ENCODE results near the gene HTRA3.

The HTRA3 gene

GRCh38 chr4:8250227-8250626 is 19.3 kb upstream of the HTRA3 start:
- DNase-seq = no peak

DNA sequence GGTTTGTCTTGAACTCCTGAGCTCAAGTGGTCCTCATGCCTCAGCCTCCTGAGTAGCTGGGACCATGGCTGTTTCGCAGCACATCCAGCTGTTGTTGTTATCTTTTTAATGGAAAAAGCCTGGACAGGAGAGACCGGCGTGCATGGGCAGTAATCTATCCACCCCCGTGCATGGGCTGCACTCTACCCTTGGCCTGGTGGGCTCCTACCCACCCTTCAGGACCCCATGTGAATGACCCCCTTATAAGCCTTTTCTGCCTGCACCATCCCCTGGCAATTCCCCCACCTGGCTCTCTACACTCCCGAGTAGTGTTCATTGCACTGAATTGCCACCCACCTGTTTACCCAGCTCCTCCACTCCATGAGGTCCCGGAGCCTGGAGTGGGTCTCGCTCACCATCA is 18.9 kb upstream of the HTRA3 start:
- DNase-seq = no peak

- DNase-seq = no peak
These were observed 18.3 kb upstream of the HTRA3 start for GRCh38 chr4:8251110-8251883.

GRCh38 chr4:8252301-8253173 is 17.0 kb upstream of the HTRA3 start:
- no peak for DNase-seq

- no peak for DNase-seq
These were observed 15.5 kb upstream of the HTRA3 start for GRCh38 chr4:8254076-8254475.

DNA sequence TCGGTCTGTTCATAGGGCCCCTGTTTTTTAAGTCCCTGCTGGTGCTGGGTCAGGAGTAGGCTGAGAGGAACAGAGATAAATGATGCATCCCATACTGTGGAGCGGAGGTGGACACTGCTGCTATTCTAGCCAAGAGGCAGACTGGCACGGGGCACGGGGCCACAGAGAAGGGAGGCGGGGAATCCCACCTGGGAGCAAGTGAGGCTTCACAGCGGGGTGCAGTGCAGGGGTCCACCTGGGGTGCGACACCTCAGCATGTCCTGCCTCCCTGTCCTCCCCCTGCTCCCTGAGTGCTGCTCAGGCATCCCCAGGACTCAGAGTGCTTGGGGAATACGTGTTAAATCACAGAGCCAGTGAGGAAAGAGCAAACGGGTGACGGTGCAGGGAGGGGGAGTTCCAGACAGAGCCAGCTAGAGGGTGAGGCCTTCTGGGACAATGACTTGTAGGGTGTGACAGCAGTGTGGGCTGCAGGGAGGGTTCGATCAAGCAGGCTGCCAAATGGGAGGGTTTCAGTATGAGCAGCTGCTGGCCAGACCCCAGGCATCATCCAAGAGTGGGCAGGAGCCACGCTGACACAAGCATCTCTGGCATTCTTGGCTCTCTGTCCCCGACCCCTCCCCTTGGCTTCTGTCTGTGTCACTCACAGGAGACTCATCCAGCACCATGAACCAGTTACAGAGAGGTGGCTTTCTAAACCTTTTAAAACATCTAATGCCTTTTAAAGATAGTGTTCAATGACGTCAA is 13.7 kb upstream of the HTRA3 start:
- DNase-seq = no peak

- no peak for DNase-seq
These were observed 11.7 kb upstream of the HTRA3 start for GRCh38 chr4:8257854-8258253.

DNA sequence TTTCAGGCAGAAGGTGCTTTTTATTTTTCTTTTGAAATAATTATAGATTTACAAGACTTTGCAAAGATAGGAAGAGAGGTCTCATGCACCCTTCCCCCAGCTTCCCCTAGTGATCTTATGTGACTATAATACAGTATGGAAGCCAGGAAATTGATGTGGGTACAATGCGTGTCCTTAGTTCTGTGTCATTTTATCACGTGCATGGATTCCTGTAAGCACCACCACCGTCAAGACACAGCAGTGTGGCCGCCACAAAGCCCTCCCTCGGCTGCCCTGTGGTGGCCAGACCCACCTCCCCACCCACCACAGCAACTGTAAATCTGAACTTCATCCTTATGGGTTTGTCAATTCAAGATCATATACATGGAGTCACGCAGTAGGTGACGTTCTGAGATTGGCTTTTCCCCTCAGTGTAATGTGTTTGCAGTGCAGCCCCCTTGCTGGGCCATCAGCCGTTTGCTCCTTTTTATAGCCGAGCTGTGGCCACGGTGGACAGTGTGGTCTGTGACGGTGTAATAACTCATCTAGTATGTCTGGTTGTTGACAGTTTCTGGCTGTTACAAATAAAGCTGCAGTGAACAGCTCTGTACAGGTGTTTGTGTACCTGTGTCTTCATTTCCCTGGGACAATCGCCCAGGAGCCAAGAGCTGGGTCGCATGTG is 10.9 kb upstream of the HTRA3 start:
- DNase-seq = no peak

DNA sequence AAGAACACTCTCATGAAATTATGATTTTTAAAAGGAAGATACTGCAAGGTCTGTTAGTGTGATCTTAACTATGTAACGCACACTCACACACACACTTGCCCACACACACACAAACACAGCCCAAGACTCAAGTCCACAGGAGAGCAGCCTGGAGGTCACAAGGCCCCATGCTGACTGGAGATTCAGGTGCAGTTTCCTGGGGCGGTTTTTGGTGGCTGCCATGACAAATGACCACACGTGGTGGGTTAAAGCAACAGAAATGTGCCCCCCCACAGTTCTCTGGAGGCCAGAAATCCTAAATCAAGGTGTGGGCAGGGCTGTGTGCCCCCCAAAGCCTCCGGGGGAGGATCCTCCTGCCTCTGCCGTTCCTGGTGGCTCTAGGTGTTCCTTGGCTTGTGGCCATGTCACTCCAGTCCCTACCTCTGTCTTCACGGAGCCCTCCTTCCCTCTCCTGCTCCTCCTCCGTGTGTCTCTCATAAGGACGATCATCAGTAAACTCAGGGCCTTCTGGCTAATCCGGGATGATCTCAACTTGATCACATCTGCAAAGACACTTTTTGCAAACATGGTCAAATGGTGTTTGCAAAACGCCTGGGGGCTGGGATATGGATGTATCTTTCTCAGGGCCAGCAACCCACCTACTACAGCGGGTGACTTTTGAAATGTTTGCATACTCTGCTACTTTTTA is 9.7 kb upstream of the HTRA3 start:
- no peak for DNase-seq

GRCh38 chr4:8260656-8261111 is 8.9 kb upstream of the HTRA3 start:
- no peak for DNase-seq

DNA sequence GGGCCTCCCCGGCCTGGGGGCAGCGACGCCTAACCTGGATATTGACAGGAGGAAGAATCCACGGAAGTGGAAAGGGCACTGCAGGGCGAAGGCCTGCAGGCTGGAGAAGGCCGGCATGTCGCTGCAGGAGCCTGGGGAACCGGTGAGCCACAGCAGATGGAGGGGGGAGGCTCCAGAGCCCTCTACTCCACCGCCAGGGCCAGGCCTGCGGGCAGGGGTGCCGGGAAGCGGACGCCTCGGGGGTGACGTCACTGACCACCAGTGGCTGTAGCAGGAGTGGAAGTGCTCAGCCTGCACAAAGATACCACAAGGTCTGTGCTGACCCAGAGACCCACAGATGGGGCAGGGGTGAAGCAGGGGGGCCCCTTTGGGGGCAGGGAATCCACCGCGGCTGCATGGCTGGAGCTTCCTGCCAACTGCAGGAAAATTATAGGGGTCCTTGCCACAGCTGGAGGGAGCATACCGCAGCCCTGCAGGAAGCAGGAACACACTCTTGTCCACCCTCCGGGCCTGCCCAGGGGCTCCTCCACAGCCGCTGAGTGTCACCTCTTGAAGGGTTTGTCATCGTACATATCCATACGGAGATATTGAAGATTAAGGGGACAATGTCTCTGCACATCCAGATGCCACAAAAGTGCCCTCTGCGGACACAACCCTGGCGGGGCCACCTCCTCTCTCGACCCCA is 7.6 kb upstream of the HTRA3 start:
- DNase-seq = no peak

GRCh38 chr4:8262637-8263322 is 6.8 kb upstream of the HTRA3 start:
- DNase-seq = no peak

- no peak for DNase-seq
These were observed 6.2 kb upstream of the HTRA3 start for GRCh38 chr4:8263397-8263796.

DNA sequence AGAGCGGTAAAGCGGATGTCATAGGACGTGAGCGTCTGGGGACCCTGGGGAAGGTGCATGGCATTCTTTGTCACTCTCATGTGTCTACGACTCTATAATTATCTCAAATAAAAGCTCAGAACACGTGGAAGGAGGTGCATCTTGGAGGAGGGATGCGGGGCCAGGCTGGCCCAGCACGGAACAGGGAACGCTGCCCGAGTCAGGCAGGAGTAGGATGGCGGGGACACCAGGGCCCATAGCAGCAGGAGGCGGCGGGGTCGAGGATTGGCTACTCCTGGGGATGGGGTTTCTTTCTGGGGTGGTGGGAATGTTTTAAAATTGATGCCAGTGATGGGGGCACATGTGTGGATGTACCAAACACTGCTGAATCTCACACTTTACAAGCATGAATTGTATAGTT is 5.4 kb upstream of the HTRA3 start:
- no peak for DNase-seq

DNA sequence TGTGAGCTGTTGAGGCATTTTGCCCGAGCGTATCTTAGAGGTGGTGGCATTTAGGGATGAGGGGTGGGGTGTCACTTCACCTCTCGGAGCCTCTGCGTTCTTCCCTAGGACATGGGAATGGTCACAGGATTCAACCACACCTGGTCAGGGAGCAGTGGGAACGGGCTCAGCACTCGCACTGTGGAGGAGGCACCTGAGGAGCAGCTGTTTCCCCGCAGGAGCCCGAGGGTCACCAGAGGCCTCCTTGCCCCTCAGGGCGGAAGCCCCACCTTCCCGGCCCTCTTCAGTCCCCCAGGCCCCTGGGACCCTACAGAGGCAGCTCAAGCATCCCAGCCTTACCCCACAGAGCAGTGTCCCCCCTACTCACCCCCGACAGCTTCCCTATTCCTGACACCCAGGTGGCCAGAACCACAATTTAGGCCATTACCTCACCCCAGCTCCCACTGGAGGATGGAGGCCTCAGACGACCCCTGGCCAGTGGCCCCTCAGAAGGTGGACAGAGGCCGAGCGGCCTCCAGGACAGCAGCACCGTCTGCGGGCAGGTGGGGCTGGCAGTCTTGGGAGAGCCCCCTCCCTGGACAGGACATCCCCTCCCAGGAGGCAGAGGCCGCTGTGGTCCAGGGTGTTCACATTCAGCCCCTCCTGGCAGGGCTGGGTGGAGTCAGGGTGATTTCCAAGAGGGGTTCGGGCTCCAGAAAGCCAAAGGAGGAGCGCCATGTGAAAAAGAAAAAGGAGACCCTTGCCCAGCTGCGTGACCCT is 4.2 kb upstream of the HTRA3 start:
- DNase-seq = no peak

DNA sequence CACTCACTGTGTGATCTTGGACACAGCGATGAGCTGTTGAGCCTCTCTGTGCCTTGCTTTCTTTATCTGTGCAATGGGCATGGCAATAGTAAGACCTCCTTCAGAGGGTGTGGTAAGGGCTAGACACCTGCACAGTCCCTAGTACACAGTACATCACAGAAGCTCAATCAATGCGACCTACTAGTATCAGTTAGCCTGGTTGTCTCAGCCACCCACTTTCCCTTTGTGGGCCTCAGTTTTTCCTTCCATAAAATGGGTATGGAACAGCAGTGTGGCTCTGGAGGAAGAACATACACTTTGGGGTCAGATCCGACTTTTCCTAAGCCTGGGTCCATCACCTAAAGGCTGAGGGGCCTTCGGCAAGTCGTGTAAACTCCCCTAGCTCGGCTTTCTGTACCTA is 3.5 kb upstream of the HTRA3 start:
- DNase-seq = no peak

GRCh38 chr4:8266508-8266907 is 3.0 kb upstream of the HTRA3 start:
- no peak for DNase-seq

GRCh38 chr4:8267077-8267476 is 2.5 kb upstream of the HTRA3 start:
- DNase-seq = peak; percentile 1

GRCh38 chr4:8268211-8268610 is 1.3 kb upstream of the HTRA3 start:
- DNase-seq = no peak

DNA sequence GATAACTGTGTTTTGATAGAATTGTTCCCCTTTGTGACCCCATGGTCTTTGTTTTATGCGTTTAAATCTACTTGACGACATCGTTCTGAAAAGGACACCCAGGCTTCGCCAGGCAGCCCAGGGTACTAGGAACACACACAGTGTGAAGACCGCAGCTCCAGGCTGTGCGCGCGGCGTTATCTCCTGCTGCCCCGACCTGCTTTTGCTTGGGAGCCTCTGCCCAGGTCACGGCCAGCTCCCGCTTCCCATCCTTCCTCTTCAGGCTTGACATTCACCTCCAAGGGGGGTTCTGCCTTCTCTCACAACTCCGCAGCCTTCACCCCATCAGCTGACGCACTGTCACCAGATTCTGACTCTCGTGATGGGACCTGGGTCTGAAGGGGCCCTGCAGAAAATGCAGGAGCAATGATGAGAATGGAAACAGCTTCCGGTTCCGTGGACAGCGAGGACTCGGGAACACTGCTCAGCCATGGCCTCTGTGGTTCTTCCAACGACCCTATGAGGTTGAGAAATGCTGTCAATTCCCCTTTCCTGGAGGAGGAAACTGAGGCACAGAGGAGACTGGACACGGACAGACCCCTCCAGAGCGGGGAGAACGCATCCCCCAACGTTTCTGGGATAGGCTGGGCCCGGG is 536 bp upstream of the HTRA3 start:
- DNase-seq = no peak
